GM23338 (cell line): ENCODE results near the gene CTRB2. TPM values are rescaled to one million over a fixed set of nuclear protein-coding genes. Genes with fewer than 3 reads are reported as not detected.

Experiments used
- ATAC-seq: fragments of 200-7000 bp; cut with Tn5 transposase; 3 replicates; pipeline ENCODE4 v1.9.1; 2020
- DNase-seq: peaks from one replicate; pipeline ENCODE4 v3.0.0-alpha.2; 2015; ENCODE audit warnings: low spot score
- H2AFZ ChIP-seq: fragments of 200-600 bp; sonication (generic); 2 replicates; pipeline ENCODE4 v1.8.0; 2016; ENCODE audit warnings: antibody characterized with exemption, mild to moderate bottlenecking, moderate library complexity
- H3F3A ChIP-seq: fragments of 200-600 bp; sonication (generic); replicated peaks from 2 replicates; pipeline ENCODE4 v1.8.0; 2017; ENCODE audit warnings: antibody characterized with exemption, mixed run types, low read depth
- H3K27ac ChIP-seq: fragments of 200-600 bp; sonication (generic); 2 replicates; pipeline ENCODE4 v1.6.1; 2016; ENCODE audit warnings: low read depth
- H3K27me3 ChIP-seq: fragments of 200-600 bp; sonication (generic); 2 replicates; pipeline ENCODE4 v1.8.0; 2016; ENCODE audit warnings: mild to moderate bottlenecking, mixed run types, moderate library complexity; ENCODE audit not compliant: insufficient read depth
- H3K36me3 ChIP-seq: fragments of 200-600 bp; sonication (generic); 2 replicates; pipeline ENCODE4 v1.8.0; 2016; ENCODE audit warnings: mild to moderate bottlenecking; ENCODE audit not compliant: insufficient read depth
- H3K4me1 ChIP-seq: fragments of 200-600 bp; sonication (generic); 2 replicates; pipeline ENCODE4 v1.8.0; 2016; ENCODE audit warnings: mild to moderate bottlenecking, moderate library complexity; ENCODE audit not compliant: insufficient read depth
- H3K4me2 ChIP-seq: fragments of 200-600 bp; sonication (generic); 2 replicates; pipeline ENCODE4 v1.7.1; 2017; ENCODE audit warnings: mixed run types
- H3K4me3 ChIP-seq: fragments of 200-600 bp; sonication (generic); 2 replicates; pipeline ENCODE4 v1.6.1; 2016; ENCODE audit warnings: mixed run types
- H3K79me2 ChIP-seq: fragments of 200-600 bp; sonication (generic); replicated peaks from 2 replicates; pipeline ENCODE4 v1.8.0; 2017; ENCODE audit warnings: mild to moderate bottlenecking; ENCODE audit not compliant: insufficient read depth
- H3K9me2 ChIP-seq: fragments of 200-600 bp; sonication (generic); 2 replicates; pipeline ENCODE4 v1.8.0; 2017; ENCODE audit not compliant: insufficient read depth
- H4K20me1 ChIP-seq: fragments of 200-600 bp; sonication (generic); replicated peaks from 2 replicates; pipeline ENCODE4 v1.8.0; 2017; ENCODE audit warnings: mild to moderate bottlenecking; ENCODE audit not compliant: insufficient read depth
- H3K27ac Mint-ChIP-seq: 2 replicates; pipeline ENCODE4 v1.8.0; 2020; ENCODE audit warnings: inconsistent platforms, mild to moderate bottlenecking, moderate library complexity, mixed read lengths
- H3K27me3 Mint-ChIP-seq: 3 replicates; pipeline ENCODE4 v1.8.0; 2022; ENCODE audit warnings: low read depth, mild to moderate bottlenecking, moderate library complexity, mixed read lengths, inconsistent platforms; ENCODE audit not compliant: insufficient read depth, poor library complexity
- H3K36me3 Mint-ChIP-seq: 3 replicates; pipeline ENCODE4 v1.8.0; 2021; ENCODE audit warnings: low read depth, mild to moderate bottlenecking, inconsistent platforms, moderate library complexity, mixed read lengths
- H3K4me1 Mint-ChIP-seq: 3 replicates; pipeline ENCODE4 v1.8.0; 2020; ENCODE audit warnings: mild to moderate bottlenecking, inconsistent platforms, mixed read lengths
- H3K4me3 Mint-ChIP-seq: 3 replicates; pipeline ENCODE4 v1.8.0; 2021; ENCODE audit warnings: moderate library complexity, mild to moderate bottlenecking, inconsistent platforms, mixed read lengths
- H3K9me3 Mint-ChIP-seq: 3 replicates; pipeline ENCODE4 v1.8.0; 2020; ENCODE audit warnings: moderate library complexity, mild to moderate bottlenecking, inconsistent platforms, mixed read lengths
- CREB1 ChIP-seq: fragments of 250-450 bp; sonication (Bioruptor Pico); IDR thresholded peaks from 2 replicates; pipeline ENCODE4 v1.5.0; 2020; ENCODE audit warnings: low read depth, mild to moderate bottlenecking, moderate library complexity
- EZH2phosphoT487 ChIP-seq: fragments of 200-600 bp; sonication (generic); IDR thresholded peaks from one replicate; pipeline ENCODE4 v1.8.1; 2018; ENCODE audit warnings: antibody characterized with exemption; ENCODE audit not compliant: unreplicated experiment
- JUNB ChIP-seq: IDR thresholded peaks from one replicate; pipeline ENCODE4 v1.6.1; 2016; ENCODE audit warnings: antibody characterized with exemption; ENCODE audit not compliant: unreplicated experiment
- STAT1 ChIP-seq: IDR thresholded peaks from one replicate; pipeline ENCODE4 v1.6.1; 2016; ENCODE audit warnings: antibody characterized with exemption; ENCODE audit not compliant: unreplicated experiment
- ZNF114 ChIP-seq: fragments of 250-450 bp; sonication (Bioruptor Pico); IDR thresholded peaks from 2 replicates; pipeline ENCODE4 v1.5.0; 2020; ENCODE audit warnings: mild to moderate bottlenecking, moderate library complexity
- polyA plus RNA-seq: library from polyadenylated mRNA; unstranded; fragments of >200 nt; fragmentation: Nextera tagmentation; extraction: Ambion mirVana; gene quantifications from 2 replicates; pipeline ENCODE4 v1.2.1, GENCODE V29; 2016
- total RNA-seq: library from RNA; depleted of rRNA; stranded (reverse); fragments of >200 nt; shearing (Covaris generic); gene quantifications from 2 replicates; pipeline ENCODE4 v1.2.3, GENCODE V29; 2014
- TF ChIP-seq, protein P1 (sequence below): fragments of 250-450 bp; sonication (Bioruptor Pico); IDR thresholded peaks from 2 replicates; pipeline ENCODE4 v1.5.0; 2020; ENCODE audit warnings: mild to moderate bottlenecking, moderate library complexity
- TF ChIP-seq, protein P2 (sequence below): IDR thresholded peaks from 2 replicates; pipeline ENCODE4 v1.6.1; 2016; ENCODE audit warnings: antibody characterized with exemption
- TF ChIP-seq, protein P3 (sequence below): IDR thresholded peaks from one replicate; pipeline ENCODE4 v1.6.1; 2018; ENCODE audit warnings: antibody characterized with exemption; ENCODE audit not compliant: unreplicated experiment
- TF ChIP-seq, protein P4 (sequence below), 2 experiments: fragments of 200-600 bp in 1 of 2; sonication (generic) in 1 of 2; conservative IDR thresholded peaks; 2 replicates each; pipeline versions ENCODE4 v1.5.1 to v1.6.1; 2016 to 2017; ENCODE audit warnings: antibody characterized with exemption in 2 of 2, low read depth in 2 of 2, mild to moderate bottlenecking in 2 of 2, moderate library complexity in 1 of 2

Gene CTRB2
- total and polyA plus RNA-seq, 2 experiments from 2014 or later, result not detected

DNA sequence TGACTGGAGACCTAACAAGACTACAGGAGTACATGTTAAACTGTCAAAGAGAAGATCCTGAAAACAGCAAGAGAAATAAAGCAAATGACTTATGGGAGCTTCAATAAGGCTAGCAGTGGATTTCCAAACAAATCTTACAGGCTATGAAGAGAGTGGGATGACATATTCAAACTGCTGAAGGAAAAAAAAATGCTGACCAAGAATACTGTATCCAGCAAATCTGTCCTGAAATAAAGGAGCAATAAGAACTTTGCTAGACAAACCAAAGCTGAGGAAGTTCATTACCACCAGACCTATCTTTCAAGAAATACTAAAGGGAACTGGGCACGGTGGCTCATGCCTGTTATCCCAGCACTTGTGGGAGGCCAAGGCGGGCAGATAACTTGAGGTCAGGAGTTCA is 30.0 kb downstream of the CTRB2 start (continued):
- TF ChIP-seq, protein P1, sequence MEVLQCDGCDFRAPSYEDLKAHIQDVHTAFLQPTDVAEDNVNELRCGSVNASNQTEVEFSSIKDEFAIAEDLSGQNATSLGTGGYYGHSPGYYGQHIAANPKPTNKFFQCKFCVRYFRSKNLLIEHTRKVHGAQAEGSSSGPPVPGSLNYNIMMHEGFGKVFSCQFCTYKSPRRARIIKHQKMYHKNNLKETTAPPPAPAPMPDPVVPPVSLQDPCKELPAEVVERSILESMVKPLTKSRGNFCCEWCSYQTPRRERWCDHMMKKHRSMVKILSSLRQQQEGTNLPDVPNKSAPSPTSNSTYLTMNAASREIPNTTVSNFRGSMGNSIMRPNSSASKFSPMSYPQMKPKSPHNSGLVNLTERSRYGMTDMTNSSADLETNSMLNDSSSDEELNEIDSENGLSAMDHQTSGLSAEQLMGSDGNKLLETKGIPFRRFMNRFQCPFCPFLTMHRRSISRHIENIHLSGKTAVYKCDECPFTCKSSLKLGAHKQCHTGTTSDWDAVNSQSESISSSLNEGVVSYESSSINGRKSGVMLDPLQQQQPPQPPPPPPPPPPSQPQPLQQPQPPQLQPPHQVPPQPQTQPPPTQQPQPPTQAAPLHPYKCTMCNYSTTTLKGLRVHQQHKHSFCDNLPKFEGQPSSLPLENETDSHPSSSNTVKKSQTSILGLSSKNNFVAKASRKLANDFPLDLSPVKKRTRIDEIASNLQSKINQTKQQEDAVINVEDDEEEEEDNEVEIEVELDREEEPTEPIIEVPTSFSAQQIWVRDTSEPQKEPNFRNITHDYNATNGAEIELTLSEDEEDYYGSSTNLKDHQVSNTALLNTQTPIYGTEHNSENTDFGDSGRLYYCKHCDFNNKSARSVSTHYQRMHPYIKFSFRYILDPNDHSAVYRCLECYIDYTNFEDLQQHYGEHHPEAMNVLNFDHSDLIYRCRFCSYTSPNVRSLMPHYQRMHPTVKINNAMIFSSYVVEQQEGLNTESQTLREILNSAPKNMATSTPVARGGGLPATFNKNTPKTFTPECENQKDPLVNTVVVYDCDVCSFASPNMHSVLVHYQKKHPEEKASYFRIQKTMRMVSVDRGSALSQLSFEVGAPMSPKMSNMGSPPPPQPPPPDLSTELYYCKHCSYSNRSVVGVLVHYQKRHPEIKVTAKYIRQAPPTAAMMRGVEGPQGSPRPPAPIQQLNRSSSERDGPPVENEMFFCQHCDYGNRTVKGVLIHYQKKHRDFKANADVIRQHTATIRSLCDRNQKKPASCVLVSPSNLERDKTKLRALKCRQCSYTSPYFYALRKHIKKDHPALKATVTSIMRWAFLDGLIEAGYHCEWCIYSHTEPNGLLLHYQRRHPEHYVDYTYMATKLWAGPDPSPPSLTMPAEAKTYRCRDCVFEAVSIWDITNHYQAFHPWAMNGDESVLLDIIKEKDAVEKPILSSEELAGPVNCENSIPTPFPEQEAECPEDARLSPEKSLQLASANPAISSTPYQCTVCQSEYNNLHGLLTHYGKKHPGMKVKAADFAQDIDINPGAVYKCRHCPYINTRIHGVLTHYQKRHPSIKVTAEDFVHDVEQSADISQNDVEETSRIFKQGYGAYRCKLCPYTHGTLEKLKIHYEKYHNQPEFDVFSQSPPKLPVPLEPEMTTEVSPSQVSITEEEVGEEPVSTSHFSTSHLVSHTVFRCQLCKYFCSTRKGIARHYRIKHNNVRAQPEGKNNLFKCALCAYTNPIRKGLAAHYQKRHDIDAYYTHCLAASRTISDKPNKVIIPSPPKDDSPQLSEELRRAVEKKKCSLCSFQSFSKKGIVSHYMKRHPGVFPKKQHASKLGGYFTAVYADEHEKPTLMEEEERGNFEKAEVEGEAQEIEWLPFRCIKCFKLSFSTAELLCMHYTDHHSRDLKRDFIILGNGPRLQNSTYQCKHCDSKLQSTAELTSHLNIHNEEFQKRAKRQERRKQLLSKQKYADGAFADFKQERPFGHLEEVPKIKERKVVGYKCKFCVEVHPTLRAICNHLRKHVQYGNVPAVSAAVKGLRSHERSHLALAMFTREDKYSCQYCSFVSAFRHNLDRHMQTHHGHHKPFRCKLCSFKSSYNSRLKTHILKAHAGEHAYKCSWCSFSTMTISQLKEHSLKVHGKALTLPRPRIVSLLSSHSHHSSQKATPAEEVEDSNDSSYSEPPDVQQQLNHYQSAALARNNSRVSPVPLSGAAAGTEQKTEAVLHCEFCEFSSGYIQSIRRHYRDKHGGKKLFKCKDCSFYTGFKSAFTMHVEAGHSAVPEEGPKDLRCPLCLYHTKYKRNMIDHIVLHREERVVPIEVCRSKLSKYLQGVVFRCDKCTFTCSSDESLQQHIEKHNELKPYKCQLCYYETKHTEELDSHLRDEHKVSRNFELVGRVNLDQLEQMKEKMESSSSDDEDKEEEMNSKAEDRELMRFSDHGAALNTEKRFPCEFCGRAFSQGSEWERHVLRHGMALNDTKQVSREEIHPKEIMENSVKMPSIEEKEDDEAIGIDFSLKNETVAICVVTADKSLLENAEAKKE (CRISPR knock-in tag), result no peak

DNA sequence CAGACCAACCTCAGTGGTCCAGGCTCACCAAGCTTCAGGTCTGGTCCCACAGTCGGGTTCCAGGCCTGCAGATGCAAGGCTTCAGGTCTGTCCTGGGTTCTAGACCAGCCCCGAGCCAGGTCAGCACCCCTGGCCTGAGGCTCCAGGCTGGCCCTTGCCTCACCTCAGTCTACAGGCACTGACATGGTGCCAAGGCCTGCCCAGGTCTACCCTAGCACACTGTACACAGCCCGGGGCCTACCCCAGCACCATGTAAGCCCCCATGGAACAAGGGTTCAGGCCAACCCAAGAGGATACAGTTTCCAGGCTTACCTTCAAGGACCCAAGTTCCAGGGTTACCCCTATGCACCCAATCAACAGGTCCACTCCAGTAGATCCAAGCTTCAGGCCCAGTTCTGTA is 31.9 kb downstream of the CTRB2 start:
- H3K36me3 ChIP-seq, result peaks cover 30% of the 10 kb centered on the region
- H3K4me1 ChIP-seq, result no peaks in the 10 kb centered on the region
- ATAC-seq (no peak), DNase-seq (no peak)
- H3K4me3 Mint-ChIP-seq, result no peak overlapping the region
- no peaks in the 10 kb centered on the region for H3F3A ChIP-seq
- H3K27me3 Mint-ChIP-seq, result no peaks in the 10 kb centered on the region
- no peaks in the 10 kb centered on the region for H4K20me1 ChIP-seq
- no peak overlapping the region for H3K4me3 ChIP-seq
- no peaks in the 10 kb centered on the region for H3K27me3 ChIP-seq
- H3K79me2 ChIP-seq, result no peaks in the 10 kb centered on the region
- no peak overlapping the region for H3K4me2 ChIP-seq
- H2AFZ ChIP-seq, result no peak overlapping the region
- H3K4me1 Mint-ChIP-seq, result no peaks in the 10 kb centered on the region
- no peaks in the 10 kb centered on the region; the same call in 1 of the 2 replicates for H3K9me2 ChIP-seq
- no peak overlapping the region for H3K27ac Mint-ChIP-seq
- no peak overlapping the region for H3K27ac ChIP-seq
- peaks cover 67% of the 10 kb centered on the region for H3K9me3 Mint-ChIP-seq
- H3K36me3 Mint-ChIP-seq, result peaks cover 51% of the 10 kb centered on the region
- TF ChIP-seq CREB1 (no peak), STAT1 (no peak), JUNB (no peak), ZNF114 (CRISPR knock-in tag) (no peak), EZH2phosphoT487 (no peak)
- TF ChIP-seq, protein P2, sequence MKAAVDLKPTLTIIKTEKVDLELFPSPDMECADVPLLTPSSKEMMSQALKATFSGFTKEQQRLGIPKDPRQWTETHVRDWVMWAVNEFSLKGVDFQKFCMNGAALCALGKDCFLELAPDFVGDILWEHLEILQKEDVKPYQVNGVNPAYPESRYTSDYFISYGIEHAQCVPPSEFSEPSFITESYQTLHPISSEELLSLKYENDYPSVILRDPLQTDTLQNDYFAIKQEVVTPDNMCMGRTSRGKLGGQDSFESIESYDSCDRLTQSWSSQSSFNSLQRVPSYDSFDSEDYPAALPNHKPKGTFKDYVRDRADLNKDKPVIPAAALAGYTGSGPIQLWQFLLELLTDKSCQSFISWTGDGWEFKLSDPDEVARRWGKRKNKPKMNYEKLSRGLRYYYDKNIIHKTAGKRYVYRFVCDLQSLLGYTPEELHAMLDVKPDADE, result no peak
- TF ChIP-seq, protein P3, sequence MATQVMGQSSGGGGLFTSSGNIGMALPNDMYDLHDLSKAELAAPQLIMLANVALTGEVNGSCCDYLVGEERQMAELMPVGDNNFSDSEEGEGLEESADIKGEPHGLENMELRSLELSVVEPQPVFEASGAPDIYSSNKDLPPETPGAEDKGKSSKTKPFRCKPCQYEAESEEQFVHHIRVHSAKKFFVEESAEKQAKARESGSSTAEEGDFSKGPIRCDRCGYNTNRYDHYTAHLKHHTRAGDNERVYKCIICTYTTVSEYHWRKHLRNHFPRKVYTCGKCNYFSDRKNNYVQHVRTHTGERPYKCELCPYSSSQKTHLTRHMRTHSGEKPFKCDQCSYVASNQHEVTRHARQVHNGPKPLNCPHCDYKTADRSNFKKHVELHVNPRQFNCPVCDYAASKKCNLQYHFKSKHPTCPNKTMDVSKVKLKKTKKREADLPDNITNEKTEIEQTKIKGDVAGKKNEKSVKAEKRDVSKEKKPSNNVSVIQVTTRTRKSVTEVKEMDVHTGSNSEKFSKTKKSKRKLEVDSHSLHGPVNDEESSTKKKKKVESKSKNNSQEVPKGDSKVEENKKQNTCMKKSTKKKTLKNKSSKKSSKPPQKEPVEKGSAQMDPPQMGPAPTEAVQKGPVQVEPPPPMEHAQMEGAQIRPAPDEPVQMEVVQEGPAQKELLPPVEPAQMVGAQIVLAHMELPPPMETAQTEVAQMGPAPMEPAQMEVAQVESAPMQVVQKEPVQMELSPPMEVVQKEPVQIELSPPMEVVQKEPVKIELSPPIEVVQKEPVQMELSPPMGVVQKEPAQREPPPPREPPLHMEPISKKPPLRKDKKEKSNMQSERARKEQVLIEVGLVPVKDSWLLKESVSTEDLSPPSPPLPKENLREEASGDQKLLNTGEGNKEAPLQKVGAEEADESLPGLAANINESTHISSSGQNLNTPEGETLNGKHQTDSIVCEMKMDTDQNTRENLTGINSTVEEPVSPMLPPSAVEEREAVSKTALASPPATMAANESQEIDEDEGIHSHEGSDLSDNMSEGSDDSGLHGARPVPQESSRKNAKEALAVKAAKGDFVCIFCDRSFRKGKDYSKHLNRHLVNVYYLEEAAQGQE, result no peak
- TF ChIP-seq, protein P4, sequence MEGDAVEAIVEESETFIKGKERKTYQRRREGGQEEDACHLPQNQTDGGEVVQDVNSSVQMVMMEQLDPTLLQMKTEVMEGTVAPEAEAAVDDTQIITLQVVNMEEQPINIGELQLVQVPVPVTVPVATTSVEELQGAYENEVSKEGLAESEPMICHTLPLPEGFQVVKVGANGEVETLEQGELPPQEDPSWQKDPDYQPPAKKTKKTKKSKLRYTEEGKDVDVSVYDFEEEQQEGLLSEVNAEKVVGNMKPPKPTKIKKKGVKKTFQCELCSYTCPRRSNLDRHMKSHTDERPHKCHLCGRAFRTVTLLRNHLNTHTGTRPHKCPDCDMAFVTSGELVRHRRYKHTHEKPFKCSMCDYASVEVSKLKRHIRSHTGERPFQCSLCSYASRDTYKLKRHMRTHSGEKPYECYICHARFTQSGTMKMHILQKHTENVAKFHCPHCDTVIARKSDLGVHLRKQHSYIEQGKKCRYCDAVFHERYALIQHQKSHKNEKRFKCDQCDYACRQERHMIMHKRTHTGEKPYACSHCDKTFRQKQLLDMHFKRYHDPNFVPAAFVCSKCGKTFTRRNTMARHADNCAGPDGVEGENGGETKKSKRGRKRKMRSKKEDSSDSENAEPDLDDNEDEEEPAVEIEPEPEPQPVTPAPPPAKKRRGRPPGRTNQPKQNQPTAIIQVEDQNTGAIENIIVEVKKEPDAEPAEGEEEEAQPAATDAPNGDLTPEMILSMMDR (conservative IDR thresholded peaks at IDR 0.05; ENCODE audit: low read depth in 2 of 2), result no peak
